GM19023 (cell line): ENCODE results near the gene CYP46A1.

Experiments
- ATAC-seq: cut with Tn5 transposase; IDR thresholded peaks from one replicate; pipeline ENCODE4 v1.9.1; 2021; ENCODE audit warnings: mild to moderate bottlenecking, moderate library complexity; ENCODE audit not compliant: unreplicated experiment

The CYP46A1 gene

DNA sequence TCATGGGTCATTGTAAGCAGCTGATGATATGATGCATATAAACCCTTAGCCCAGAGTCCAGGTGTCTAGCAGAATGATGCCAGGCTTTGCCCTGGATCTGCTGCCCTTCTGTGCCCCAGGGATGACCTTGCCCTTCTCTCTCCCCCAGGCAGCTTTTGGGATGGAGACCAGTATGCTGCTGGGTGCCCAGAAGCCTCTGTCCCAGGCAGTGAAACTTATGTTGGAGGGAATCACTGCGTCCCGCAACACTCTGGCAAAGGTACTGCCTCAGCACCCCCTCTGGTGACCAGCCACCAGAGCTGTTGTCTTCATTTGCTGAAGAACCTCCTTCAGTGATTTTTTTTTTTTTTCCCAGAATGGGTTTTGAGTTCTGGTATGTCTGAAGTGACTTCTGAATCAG, 23.3 kb downstream of the CYP46A1 start:
- no peak for ATAC-seq

DNA sequence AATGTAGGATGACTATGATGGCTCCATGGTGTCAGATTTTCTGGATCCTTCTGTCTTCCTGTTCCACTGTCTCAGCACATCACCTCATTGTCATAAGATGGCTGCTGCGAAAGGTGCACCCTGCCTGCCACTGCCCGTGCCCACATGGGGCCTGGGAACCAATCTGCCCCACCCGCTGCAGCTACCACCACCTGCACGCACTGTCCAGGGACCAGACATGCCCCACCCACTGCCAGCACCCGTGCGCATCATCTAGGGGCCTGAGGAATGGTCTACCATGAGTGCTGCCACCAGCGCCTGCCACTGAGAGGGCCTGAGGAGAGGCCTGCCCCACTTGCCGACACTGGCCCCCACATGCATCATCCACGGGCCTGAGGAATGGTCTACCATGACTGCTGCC, 23.8 kb downstream of the CYP46A1 start:
- no peak for ATAC-seq

DNA sequence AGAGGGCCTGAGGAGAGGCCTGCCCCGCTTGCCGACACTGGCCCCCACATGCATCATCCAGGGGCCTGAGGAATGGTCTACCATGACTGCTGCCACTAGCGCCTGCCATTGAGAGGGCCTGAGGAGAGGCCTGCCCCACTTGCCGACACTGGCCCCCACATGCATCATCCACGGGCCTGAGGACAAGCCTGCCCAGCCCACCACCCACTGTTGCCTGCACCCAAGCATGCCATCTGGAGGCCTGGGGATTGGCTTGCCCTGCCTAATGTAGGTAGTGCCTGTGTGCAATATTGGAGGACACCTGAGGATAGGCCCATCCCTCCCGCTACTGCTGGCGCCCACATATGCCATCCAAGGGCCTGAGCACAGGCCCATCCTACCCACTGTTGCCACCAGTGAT, 24.4 kb downstream of the CYP46A1 start:
- no peak for ATAC-seq

DNA sequence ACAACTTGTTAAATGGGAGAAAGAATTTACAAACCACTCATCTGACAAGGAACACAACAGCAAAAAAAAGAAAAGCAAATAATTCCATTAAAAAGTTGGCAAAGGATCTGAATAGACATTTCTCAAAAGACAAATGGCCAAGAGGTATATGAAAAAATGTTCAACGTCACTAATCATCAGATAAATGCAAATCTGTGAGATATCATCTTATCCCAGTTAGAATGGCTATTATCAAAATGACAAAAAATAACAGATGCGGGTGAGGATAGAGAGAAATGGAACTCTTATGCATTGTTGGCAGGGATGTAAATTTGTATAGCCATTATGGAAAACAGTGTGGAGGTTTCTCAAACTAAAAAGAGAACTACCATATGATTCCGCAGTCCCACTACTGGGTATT, 29.9 kb downstream of the CYP46A1 start:
- no peak for ATAC-seq

DNA sequence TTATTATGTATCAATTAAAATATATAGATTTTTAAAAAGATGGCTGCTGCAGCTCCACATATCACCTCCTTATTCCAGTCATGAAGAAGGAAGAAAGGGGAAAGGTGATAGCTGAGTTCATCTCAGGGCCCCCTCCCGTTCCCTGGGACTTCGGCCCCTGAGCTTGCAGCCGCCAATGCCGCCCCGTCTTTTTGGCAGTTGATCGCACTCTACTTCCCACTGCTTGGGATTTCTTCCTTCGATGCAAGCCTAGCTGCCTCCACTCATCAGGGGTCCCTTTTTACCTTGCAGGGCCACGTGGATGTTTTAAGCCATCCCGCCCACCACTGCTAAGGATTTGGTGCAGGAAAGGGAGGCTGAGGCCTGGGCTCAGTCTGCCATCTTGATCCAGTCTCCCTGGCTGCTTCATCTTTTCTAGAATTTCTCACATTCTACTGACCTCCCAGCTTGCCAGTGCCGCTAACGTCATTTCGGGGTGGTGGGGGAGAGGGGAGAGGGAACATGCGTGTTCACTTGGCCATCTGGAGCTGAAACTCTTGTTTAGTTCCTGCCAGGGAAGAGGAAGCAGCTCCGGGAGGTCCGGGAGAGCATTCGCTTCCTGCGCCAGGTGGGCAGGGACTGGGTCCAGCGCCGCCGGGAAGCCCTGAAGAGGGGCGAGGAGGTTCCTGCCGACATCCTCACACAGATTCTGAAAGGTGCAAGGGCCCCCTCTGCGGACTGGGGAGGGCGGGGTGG, 31.3 kb downstream of the CYP46A1 start:
- ATAC-seq, result no peak

DNA sequence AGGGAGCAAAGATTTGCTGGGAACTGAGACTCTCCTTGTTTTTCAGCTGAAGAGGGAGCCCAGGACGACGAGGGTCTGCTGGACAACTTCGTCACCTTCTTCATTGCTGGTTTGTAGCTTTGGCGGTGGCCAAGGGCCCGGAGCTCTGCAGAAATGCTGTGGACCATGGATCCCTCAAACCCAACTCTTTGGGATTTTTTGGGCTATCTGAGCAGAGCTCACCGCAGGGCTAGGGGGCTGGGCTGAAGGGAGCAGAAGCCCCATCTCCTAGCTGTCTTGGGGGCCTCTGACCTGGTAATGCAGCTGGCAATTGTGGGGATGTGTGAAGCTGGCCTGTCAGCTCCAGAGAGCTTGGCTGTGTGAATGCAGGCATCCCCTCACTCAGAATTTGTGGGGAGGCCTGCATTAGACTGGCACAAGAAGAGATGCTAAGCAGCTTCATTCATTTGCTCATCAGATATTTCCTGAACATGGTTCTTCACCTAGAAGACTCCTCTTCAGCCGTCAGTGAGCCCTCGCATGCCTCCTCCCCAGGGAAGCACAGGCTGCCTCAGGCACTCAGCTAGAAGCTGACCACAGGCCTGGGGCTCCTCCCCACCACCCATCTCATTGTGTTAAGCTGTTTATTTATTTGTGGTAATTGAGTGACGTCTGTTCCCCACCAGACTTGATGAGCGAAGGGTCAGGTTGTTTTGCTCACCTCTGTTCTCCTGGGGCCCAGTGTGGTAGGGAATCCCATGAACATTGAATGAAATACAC, 32.2 kb downstream of the CYP46A1 start:
- no peak for ATAC-seq

DNA sequence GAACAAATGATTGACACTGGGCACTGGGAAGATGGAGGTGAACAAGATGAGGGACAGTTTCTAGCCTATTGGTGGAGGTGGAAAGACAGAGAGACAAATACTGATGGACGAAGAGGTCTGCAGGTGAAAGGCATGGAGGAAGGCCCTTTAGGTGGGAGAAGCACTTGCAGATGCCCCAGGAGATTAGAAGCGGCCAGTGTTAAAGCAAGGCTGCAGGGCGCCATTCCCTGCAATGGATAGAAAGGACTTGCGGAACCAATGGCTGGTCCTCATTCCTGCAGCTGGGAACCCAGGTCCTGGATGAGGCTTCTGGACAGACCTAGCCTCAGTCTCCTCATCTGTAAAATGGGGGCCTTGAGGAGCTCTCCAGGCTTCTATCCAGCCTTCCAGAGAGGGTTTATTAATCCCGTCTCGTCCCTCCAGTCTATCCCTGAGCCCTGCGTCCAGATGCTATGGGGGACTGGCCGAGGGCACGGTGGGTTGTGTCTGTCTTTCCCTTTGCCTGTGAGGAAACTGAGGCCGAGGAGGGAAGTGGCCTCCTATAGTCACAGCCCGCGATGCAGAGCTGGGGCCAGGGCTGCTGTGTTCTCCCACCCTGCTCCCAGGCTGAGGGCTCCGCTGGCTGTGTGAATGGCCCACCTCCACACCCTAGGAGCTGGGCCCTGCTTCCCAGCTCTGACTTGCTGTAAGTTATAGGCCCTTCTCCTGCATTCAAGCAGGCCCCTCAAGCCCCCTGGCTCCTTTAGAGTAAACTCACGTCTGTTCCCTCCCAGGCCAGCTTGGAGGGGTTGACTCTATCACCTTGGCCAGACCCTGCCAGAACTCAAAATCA, 33.0 kb downstream of the CYP46A1 start:
- ATAC-seq, result no peak

DNA sequence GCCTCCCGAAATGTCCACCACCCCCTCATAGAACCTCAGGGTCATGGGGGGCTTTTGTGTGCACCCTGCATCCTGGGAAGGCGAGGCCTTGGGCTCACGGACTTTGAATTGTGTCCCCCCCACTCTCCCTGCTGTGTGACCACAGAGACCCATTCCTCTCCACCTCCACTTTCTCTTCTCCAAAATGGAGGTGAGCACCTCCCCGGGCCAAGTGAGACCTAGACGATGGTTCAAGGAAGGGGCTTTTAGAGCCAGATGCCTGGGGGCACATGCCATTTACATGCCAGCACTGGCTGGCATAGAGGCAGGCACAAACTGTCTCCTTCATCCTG, 33.5 kb downstream of the CYP46A1 start:
- ATAC-seq, result no peak

DNA sequence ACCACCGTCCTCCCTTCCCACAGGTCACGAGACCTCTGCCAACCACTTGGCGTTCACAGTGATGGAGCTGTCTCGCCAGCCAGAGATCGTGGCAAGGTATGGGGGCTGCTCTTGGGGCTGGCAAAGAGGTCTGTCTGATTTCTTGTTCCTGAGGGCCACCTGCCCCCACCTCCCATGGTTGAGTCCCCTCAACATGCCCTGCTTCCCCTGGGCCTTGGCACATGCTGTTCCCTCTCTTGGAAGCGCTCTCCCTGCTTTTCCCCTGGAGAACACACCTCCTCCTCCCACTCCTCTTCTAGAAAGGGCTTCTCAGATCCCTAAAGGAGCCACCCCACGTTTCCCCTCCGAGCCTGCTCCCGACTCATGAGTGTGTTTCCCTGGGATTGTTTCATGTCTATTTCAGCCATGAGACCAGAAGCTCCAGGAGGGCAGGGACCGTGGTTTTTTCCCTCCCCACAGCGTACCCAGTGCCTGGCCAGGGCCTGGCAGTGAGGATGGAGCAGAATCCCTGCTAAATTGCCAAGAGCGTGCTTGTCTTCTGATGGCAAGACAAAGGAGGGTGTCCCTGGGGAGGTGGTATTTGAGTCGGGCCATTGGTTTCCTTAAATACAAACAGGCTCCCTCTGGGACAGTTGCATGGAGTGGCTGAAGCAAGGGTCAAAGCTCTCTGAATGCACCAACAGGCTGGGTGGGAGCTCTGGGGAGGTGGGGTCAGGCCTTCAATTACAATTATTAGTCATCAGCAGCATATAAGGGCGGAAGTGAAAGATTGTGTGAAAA, 34.1 kb downstream of the CYP46A1 start:
- ATAC-seq, result peak; percentile 72

DNA sequence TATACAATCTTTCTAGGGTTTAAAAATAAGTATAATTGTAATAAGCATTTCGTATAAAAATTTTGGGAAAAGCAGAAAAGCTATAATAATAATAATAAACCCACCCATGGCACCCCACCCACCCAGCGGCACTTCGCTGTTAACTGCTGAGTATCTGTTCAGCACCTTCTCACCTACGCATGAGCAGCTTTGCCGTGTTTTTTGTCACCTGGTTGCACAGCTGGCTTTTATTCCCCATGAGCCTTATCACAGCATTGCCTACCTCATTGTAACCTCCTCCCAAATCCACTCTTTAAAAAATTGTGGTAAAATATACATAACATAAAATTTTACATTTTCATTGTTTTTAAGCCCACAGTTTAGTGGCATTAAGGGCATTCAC, 34.7 kb downstream of the CYP46A1 start:
- ATAC-seq, result peak; percentile 38

DNA sequence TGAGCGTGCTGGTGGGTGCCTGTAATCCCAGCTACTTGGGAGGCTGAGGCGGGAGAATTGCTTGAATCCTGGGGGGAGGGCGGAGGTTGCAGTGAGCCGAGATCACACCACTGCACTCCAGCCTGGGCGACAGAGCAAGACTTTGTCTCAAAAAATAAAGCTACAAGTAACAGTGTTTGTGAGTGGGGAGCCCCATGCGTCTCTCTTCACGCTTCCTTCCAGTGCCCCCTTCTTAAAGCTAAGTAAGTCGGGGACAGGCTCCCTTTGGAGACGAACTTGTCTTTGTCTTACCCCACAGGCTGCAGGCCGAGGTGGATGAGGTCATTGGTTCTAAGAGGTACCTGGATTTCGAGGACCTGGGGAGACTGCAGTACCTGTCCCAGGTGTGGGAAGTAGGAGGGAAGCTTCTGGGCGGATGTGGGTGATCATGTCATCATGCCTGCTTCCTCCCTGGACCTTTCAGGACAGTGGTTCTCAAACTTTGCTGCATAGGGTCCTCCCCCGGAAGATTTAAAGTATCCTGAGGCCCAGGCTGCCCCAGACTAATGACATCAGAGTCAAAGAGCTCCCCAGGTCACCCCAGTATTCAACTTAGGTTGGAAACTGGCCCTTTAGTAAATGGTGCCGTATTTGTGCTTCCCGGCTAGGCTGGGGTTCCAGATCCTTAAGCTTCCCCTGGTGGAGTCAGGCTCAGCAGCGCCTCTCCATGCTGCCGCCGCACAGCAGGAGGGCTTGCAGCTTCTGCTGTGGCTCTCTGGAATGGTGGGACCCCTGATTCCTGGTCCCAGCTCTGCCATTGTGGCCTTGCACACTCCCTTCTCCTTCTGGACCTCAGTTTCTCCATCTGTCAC, 37.1 kb downstream of the CYP46A1 start:
- ATAC-seq, result no peak

DNA sequence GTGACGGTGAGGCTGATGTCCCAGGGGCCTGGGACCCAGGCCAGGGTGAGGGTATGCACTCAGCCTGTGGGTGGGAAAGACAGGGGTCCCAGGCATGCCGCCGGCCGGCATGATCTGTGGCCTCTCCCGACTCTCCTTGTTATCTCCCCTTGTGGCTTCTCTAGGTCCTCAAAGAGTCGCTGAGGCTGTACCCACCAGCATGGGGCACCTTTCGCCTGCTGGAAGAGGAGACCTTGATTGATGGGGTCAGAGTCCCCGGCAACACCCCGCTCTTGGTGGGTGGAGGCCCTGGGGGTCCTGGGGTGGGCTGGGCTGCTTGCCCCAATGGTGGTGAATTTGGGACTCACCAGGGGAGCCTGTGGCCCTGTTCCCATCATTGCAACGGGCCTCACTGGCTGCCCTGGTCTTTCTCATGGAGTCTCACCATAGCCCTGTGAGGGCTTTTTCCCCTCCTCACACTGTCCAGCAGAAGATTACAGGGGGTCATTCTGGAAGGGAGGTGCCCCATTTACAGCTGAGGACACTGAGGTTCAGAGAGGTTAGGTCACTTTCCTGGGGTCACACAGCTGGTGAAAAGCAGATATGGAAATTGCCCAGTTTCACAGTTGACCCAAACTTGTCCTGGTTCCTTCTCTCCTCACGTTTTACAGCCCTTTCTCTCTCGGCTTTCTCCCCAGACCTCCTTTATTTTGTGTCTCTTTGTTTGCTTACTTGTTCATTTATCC, 37.9 kb downstream of the CYP46A1 start:
- no peak for ATAC-seq

DNA sequence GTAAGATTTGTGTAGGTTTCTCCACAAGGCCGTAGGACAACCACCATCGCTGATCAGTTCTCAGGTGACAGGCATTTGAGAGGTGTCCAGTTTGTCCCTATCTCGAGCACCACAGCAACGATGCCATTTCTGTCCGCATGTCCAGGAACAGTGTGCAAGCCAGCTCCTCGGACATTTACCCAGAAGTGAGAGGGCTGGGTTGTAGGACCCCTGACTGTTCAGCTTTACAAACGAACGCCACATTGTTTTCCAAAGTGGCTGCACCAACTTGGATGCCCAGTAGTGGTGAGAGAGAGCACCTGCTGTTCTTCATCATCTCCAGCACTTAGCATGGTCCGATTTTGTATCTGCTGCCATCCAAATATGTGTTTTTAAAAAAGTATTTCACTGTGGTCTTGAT, 38.6 kb downstream of the CYP46A1 start:
- ATAC-seq, result no peak

DNA sequence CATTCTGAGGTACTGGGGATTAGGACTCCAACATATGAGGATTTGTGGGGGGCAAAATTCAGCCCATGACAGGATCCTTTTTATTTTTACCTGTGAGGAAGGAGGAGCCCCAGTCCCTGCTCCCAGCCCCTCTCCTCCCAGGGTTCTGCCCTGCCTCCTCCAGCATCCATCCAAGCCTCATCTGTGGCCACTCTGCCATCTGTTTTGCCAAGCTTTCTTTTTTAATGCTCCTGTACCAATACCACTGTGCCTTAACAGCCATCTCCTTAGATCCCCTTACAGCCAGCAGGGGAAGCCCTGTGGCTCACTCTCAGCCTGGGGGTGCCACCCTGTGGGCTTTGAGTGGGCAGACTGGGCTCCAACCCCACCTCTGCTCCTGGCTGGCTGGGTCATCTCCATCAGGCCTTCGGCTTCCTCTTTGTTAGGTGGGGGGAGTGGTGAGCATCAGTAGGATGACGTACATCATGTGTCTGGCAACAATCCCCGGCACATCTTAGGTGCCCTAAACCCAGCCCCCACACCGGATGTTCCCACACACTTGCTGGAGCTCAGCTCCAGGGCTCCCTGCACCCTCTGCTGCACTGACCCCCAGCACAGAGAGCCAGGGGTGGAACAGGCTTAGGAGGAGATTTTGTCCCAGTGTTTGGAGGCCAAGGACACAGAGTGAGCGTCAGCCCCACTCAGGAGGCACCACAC, 40.2 kb downstream of the CYP46A1 start:
- no peak for ATAC-seq

DNA sequence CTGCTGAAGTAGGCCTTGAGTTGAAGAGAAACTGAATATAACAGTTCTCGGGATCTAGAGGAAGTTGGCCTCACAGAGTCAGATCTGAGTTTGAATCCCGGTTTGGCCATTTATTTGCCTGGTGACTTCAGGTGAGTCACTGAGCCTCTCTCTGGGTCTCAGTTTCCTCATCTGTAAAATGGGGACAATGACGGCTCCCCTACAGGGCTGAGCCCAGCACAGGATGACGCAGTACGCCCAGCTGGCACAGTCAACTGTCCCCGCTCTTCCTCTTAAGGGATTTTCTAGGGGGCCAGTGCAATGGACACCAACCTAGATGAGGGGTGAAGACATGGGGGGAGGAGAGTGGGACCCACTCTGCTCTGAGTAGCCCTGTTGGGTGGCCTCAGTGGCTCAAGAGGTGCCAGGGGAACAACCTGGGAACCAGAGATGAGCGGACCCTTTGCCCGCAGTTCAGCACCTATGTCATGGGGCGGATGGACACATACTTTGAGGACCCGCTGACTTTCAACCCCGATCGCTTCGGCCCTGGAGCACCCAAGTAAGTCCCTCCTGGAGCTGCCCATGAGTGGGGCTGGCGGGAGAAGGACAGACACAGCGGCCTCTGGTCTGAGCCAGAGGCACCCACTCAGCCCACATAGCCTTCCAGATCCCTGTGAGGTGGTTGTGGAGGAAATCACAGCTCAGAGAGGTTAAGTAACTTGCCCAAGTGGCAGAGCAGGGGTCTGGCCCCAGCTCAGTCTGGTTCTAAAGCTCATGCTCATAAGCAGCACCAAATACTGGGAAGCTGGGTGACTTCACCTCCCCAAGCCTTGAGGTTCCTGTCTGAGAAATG, 41.1 kb downstream of the CYP46A1 start:
- ATAC-seq, result no peak

DNA sequence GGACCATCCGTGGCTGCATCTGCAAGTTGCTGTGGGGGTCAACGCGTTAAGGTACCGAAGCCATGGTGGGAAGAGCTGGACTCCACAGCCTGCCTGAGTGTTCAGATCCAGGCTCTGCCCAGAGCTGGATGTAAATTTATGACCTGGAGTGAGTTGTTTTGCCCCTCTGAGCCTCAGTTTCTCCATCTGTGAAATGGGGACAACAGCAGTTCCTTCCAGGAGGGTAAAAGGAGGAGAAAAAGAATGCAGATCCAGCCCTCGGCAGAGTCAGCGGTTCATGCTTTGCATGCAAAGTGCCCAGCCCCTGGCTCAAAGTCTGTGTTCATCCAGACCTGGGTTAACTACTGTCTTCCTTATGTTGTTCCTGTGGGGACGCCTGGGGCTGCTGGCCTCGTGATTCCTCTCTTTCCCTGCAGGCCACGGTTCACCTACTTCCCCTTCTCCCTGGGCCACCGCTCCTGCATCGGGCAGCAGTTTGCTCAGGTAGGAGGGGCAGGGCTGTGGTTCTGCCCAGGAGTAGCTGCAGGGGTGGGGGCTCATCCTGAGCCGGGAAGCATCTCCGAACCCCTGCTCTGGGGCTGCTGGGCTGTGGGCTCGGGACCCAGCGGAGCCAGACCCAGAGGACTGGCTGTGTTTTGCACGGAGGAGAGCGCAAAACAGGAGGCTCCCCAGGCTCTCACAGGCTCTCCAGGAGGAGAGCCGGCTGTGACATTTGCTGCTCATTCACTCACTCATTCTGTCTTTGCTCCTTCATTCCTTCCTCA, 41.9 kb downstream of the CYP46A1 start:
- ATAC-seq, result no peak

DNA sequence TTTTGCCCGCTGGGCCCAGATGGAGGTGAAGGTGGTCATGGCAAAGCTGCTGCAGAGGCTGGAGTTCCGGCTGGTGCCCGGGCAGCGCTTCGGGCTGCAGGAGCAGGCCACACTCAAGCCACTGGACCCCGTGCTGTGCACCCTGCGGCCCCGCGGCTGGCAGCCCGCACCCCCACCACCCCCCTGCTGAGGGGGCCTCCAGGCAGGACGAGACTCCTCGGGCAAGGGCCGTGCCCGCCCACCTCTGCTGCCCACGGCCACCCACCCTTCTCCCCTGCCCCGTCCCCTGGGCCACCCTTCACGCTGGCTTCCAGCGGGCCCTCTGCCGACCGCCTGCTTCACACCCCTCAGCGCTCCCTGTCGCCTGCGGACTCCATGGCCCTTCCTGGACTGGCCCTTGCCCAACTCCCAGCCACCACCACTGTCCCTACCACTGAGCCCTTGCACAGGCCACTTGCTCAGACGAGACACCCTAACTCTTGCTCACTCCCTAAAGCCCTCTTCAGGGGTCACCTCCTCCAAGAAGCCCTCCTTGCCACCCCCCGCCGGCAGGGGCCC, 42.5 kb downstream of the CYP46A1 start:
- ATAC-seq, result no peak
